ENCODE results near the gene SMTN.

SMTN gene

DNA sequence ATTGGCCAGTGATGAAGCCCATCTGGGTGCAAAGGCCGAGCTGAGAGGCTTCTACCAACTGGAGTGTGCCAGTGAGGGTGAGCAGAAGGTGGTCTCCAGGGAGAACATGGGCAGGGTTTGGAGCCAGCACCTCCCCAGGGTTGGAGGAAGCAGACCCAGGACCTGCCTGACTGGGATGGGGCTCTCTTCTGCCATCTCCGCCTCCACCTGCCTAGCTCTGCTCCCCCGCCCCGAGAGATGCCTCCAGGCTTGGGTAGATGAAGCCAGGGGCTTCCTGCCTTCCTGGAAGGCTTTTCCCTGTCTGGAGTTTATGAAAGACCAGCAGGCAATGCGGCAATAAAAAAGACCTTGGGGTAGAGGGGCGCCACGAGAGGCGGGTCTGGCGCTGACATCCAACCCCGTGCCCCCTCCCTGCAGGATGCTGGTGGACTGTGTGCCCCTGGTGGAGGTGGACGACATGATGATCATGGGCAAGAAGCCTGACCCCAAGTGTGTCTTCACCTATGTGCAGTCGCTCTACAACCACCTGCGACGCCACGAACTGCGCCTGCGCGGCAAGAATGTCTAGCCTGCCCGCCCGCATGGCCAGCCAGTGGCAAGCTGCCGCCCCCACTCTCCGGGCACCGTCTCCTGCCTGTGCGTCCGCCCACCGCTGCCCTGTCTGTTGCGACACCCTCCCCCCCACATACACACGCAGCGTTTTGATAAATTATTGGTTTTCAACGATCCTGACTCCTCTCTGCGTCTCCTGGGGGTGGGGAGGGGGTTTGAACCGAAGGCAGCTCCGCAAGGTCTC, 23.0 kb downstream of the SMTN start:
- TF ChIP-seq, protein P1, sequence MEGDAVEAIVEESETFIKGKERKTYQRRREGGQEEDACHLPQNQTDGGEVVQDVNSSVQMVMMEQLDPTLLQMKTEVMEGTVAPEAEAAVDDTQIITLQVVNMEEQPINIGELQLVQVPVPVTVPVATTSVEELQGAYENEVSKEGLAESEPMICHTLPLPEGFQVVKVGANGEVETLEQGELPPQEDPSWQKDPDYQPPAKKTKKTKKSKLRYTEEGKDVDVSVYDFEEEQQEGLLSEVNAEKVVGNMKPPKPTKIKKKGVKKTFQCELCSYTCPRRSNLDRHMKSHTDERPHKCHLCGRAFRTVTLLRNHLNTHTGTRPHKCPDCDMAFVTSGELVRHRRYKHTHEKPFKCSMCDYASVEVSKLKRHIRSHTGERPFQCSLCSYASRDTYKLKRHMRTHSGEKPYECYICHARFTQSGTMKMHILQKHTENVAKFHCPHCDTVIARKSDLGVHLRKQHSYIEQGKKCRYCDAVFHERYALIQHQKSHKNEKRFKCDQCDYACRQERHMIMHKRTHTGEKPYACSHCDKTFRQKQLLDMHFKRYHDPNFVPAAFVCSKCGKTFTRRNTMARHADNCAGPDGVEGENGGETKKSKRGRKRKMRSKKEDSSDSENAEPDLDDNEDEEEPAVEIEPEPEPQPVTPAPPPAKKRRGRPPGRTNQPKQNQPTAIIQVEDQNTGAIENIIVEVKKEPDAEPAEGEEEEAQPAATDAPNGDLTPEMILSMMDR (IDR thresholded peaks at IDR 0.05; ENCODE audit: low read depth, low read length, missing control alignments), result no peak
- no peak overlapping the region for H3K4me3 ChIP-seq (ENCODE audit: low read depth, low read length)
- no peak for DNase-seq (ENCODE audit: low read depth)

DNA sequence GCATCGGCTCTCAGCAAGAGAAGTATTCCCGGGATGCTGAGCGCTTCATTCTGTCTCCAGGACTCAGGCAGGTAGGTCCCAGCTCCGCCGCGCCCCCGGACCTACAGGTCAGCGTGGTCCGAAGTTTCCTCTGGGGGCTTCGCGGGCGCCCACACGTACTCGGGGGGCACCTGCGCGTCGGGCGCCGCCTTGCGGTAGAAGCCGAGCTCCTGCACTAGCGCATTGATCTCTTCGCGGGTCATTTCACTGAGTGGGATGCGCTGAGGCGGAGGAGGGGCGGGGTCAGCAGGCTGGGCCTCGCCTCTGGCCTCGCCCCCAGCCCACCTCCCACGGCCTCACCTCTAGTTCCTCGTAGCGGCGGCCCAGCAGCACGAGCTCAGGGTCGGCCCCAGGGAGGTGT, 23.8 kb downstream of the SMTN start:
- DNase-seq (ENCODE audit: low read depth), result no peak

DNA sequence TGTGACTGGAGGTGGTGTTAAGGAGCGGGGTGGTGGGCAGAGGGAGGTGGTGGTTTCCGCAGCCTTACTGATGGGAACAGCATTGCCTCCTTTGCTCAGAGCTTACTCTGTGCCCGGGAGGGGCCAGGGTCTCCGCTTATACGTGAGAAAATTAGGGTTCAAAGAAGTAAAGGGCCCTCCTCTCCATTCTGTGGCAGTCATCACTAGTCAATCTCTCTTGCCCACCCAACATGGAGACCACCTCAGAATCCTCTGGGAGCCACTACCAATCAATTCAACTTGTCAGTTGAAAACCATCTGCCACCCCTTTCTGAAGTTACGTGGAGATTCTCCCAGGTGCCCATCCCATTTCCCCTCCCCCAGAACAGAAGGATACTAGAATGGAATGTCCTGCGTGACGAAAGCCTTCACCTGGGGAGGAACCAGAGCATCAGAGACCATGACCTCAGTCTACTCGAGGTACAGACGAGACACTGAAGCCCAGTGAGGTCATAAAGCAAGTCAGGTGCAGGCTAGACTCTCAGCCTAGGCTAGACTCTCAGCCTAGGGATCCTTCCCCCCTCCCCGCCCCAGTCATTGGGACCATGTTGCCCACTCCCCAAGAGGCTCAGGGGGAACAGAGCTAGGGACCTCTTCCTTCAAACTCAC, 24.3 kb downstream of the SMTN start:
- TF ChIP-seq, protein P1 (IDR thresholded peaks at IDR 0.05; ENCODE audit: low read depth, low read length, missing control alignments), result no peak
- no peak for DNase-seq (ENCODE audit: low read depth)
- no peak overlapping the region for H3K4me3 ChIP-seq (ENCODE audit: low read depth, low read length)

More for the DNA sequence above, 23.8 kb downstream of the SMTN start:
- TF ChIP-seq, protein P1 (IDR thresholded peaks at IDR 0.05; ENCODE audit: low read depth, low read length, missing control alignments), result no peak
- no peak overlapping the region for H3K4me3 ChIP-seq (ENCODE audit: low read depth, low read length)

DNA sequence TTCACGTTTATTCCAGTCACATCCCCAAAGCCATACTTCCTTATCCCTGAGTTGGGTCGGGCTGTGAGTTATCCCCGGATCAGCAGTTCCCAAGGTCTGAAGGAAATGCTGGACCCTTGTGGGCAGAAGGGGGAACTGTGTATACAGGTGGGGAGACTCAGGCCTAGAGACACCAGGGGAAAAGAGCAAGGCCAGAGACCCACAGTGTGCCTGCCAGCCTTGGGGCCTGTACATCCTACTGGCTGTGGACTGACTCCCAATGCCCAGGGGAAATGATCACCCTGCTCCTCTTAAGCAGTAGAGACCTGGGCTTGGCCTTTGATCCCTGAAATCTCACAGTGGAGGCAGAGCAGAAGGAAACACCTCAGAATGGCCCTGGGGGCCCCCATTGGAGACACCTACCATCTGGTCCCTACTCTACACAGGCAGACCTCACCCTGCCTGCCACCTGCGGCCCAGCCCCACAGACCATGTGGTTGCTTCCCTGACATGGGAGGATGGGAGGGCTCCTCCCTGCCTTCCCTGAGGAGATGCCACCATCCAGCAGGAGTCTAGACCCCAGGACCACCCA, 25.0 kb downstream of the SMTN start:
- H3K4me3 ChIP-seq (ENCODE audit: low read depth, low read length), result no peak overlapping the region
- no peak for DNase-seq (ENCODE audit: low read depth)
- TF ChIP-seq, protein P1 (IDR thresholded peaks at IDR 0.05; ENCODE audit: low read depth, low read length, missing control alignments), result no peak

DNA sequence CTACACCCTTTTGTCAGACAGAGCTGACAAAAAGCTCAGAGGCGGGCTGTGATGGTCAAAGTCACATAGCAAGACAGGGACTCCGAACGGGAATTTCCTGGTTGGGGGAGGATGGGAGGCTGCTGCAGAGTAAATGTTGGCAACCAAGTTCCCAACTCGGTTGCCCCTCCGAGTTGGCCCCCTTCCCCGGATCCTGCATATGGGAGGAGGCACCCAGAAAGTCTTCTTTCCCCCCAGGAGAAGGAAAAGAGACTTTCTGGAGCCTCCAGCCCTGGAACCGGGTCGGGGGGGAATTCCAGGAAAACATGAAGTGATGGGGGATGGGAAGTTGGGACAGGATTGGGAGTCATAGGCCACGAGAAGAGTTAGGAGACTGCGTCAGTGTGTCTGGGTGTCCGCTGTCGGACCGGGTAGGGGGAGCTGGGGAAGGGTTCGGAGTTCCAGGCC, 25.6 kb downstream of the SMTN start:
- TF ChIP-seq, protein P1 (IDR thresholded peaks at IDR 0.05; ENCODE audit: low read depth, low read length, missing control alignments), result no peak
- H3K4me3 ChIP-seq (ENCODE audit: low read depth, low read length), result peak overlapping the region; percentile 58
- no peak for DNase-seq (ENCODE audit: low read depth)

DNA sequence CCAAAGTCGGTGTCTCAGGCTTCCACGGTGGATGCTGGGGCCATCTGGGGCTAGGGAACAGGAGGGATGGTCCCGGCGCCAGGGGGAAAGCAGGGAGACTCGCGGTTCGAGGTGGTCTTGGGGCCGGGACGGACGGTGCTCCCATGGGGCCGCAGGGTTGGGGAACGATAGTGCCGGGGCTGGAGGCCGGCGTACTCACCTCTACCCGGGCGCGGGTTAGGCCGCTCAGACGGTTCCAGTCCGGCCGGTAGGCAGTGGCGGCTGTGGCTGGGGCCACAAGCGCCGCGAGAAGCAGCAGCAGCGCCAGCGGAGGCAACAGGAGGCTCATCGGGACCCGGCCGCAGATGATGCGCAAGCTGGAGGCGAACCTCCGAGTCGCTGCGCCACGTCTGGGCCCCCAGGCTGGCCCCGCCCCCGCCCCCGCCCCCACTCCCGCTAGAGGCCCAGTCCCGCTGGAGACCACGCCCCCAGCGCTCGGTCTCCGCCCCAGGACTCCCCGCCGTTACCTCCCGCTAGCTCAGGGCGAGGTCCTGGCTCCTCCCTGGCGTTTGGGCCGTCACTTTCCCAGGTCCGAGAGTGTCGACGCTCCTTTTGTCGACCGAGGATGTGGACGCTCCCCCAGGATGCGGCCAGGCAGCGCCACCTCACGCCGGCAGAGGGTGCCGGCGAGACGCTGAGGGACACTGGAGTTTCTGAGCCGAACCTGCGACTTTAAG, 26.2 kb downstream of the SMTN start, which contains the start of gene SELENOM:
Gene SELENOM, minus strand, starts transcription at position 391 of the 716 bp plus-strand sequence. Its CDS starts 63 bp downstream, at position 328.
- DNase-seq (ENCODE audit: low read depth), result peak; percentile 71
- peak within 1 kb of the TSS; percentile 58 for H3K4me3 ChIP-seq (ENCODE audit: low read depth, low read length)
- TF ChIP-seq, protein P1 (IDR thresholded peaks at IDR 0.05; ENCODE audit: low read depth, low read length, missing control alignments), result peak; percentile 87
